ENCODE results near the gene CDKAL1. TPM values are rescaled to one million over a fixed set of nuclear protein-coding genes. Genes with fewer than 3 reads are reported as not detected.
A peak's percentile ranks its signal among the peaks of the same experiment; 100 is the strongest.

The CDKAL1 gene
- total RNA-seq, 1 experiment from 2014 or later: 20.6 TPM

GRCh38 chr6:20826378-20826777 is 292.1 kb downstream of the CDKAL1 start:
- Mint-ChIP-seq H3K9me3 (no peaks in the 10 kb centered on the region), H3K4me1 (peaks cover 3% of the 10 kb centered on the region), H3K27me3 (ENCODE audit: low read depth) (no peaks in the 10 kb centered on the region), H3K27ac (peak overlapping the region; percentile 13), H3K4me3 (no peak overlapping the region), H3K36me3 (0 out of 2 replicates have a peak, but pooled peaks cover 3% of the 10 kb centered on the region)
- ChIA-PET POLR2A (no interaction called here), CTCF (no interaction called here)
- ATAC-seq (no peak), DNase-seq (ENCODE audit: low spot score) (no peak)
- TF ChIP-seq JUN (CRISPR knock-in tag; IDR thresholded peaks at IDR 0.05): no peak
- no peak for TF ChIP-seq PRRX2 (CRISPR knock-in tag; IDR thresholded peaks at IDR 0.05)
- TF ChIP-seq ZSCAN18 (CRISPR knock-in tag; IDR thresholded peaks at IDR 0.05): no peak
- no peak for TF ChIP-seq ELF4 (CRISPR knock-in tag; IDR thresholded peaks at IDR 0.05; ENCODE audit: low read depth)
- TF ChIP-seq ZNF671 (CRISPR knock-in tag; IDR thresholded peaks at IDR 0.05): no peak
- TF ChIP-seq, protein P1, sequence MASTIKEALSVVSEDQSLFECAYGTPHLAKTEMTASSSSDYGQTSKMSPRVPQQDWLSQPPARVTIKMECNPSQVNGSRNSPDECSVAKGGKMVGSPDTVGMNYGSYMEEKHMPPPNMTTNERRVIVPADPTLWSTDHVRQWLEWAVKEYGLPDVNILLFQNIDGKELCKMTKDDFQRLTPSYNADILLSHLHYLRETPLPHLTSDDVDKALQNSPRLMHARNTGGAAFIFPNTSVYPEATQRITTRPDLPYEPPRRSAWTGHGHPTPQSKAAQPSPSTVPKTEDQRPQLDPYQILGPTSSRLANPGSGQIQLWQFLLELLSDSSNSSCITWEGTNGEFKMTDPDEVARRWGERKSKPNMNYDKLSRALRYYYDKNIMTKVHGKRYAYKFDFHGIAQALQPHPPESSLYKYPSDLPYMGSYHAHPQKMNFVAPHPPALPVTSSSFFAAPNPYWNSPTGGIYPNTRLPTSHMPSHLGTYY (CRISPR knock-in tag; IDR thresholded peaks at IDR 0.05): no peak

- TF ChIP-seq, protein P2, sequence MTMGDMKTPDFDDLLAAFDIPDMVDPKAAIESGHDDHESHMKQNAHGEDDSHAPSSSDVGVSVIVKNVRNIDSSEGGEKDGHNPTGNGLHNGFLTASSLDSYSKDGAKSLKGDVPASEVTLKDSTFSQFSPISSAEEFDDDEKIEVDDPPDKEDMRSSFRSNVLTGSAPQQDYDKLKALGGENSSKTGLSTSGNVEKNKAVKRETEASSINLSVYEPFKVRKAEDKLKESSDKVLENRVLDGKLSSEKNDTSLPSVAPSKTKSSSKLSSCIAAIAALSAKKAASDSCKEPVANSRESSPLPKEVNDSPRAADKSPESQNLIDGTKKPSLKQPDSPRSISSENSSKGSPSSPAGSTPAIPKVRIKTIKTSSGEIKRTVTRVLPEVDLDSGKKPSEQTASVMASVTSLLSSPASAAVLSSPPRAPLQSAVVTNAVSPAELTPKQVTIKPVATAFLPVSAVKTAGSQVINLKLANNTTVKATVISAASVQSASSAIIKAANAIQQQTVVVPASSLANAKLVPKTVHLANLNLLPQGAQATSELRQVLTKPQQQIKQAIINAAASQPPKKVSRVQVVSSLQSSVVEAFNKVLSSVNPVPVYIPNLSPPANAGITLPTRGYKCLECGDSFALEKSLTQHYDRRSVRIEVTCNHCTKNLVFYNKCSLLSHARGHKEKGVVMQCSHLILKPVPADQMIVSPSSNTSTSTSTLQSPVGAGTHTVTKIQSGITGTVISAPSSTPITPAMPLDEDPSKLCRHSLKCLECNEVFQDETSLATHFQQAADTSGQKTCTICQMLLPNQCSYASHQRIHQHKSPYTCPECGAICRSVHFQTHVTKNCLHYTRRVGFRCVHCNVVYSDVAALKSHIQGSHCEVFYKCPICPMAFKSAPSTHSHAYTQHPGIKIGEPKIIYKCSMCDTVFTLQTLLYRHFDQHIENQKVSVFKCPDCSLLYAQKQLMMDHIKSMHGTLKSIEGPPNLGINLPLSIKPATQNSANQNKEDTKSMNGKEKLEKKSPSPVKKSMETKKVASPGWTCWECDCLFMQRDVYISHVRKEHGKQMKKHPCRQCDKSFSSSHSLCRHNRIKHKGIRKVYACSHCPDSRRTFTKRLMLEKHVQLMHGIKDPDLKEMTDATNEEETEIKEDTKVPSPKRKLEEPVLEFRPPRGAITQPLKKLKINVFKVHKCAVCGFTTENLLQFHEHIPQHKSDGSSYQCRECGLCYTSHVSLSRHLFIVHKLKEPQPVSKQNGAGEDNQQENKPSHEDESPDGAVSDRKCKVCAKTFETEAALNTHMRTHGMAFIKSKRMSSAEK (CRISPR knock-in tag; IDR thresholded peaks at IDR 0.05; ENCODE audit: borderline replicate concordance): no peak
- no peak for TF ChIP-seq ZNF396 (CRISPR knock-in tag; IDR thresholded peaks at IDR 0.05; ENCODE audit: borderline replicate concordance)
- no peak for TF ChIP-seq SP1 (CRISPR knock-in tag; conservative IDR thresholded peaks at IDR 0.05)
- TF ChIP-seq E2F1 (CRISPR knock-in tag; IDR thresholded peaks at IDR 0.05): no peak
- TF ChIP-seq ZNF263 (CRISPR knock-in tag; IDR thresholded peaks at IDR 0.05; ENCODE audit: low read depth): no peak
- TF ChIP-seq OVOL2 (CRISPR knock-in tag; IDR thresholded peaks at IDR 0.05; ENCODE audit: borderline replicate concordance): no peak
- TF ChIP-seq, protein P3, sequence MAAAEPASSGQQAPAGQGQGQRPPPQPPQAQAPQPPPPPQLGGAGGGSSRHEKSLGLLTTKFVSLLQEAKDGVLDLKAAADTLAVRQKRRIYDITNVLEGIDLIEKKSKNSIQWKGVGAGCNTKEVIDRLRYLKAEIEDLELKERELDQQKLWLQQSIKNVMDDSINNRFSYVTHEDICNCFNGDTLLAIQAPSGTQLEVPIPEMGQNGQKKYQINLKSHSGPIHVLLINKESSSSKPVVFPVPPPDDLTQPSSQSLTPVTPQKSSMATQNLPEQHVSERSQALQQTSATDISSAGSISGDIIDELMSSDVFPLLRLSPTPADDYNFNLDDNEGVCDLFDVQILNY (CRISPR knock-in tag; IDR thresholded peaks at IDR 0.05): no peak
- no peak for TF ChIP-seq ELF4 (CRISPR knock-in tag; IDR thresholded peaks at IDR 0.05; ENCODE audit: low read depth)
- no peak for TF ChIP-seq MXD4 (CRISPR knock-in tag; IDR thresholded peaks at IDR 0.05; ENCODE audit: borderline replicate concordance)
- no peak for TF ChIP-seq TCF7 (CRISPR knock-in tag; IDR thresholded peaks at IDR 0.05; ENCODE audit: low read depth)
- TF ChIP-seq, protein P4, sequence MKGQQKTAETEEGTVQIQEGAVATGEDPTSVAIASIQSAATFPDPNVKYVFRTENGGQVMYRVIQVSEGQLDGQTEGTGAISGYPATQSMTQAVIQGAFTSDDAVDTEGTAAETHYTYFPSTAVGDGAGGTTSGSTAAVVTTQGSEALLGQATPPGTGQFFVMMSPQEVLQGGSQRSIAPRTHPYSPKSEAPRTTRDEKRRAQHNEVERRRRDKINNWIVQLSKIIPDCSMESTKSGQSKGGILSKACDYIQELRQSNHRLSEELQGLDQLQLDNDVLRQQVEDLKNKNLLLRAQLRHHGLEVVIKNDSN (CRISPR knock-in tag; IDR thresholded peaks at IDR 0.05): no peak
- no peak for TF ChIP-seq JUN (CRISPR knock-in tag; IDR thresholded peaks at IDR 0.05)
- no peak for TF ChIP-seq RELA (CRISPR knock-in tag; IDR thresholded peaks at IDR 0.05; ENCODE audit: borderline replicate concordance)
- TF ChIP-seq GABPB1 (CRISPR knock-in tag; IDR thresholded peaks at IDR 0.05): no peak
- TF ChIP-seq, protein P5, sequence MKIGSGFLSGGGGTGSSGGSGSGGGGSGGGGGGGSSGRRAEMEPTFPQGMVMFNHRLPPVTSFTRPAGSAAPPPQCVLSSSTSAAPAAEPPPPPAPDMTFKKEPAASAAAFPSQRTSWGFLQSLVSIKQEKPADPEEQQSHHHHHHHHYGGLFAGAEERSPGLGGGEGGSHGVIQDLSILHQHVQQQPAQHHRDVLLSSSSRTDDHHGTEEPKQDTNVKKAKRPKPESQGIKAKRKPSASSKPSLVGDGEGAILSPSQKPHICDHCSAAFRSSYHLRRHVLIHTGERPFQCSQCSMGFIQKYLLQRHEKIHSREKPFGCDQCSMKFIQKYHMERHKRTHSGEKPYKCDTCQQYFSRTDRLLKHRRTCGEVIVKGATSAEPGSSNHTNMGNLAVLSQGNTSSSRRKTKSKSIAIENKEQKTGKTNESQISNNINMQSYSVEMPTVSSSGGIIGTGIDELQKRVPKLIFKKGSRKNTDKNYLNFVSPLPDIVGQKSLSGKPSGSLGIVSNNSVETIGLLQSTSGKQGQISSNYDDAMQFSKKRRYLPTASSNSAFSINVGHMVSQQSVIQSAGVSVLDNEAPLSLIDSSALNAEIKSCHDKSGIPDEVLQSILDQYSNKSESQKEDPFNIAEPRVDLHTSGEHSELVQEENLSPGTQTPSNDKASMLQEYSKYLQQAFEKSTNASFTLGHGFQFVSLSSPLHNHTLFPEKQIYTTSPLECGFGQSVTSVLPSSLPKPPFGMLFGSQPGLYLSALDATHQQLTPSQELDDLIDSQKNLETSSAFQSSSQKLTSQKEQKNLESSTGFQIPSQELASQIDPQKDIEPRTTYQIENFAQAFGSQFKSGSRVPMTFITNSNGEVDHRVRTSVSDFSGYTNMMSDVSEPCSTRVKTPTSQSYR (CRISPR knock-in tag; IDR thresholded peaks at IDR 0.05): no peak
- CTCF ChIA-PET: no interaction called here
- Mint-ChIP-seq H3K27ac (0 out of 2 replicates have a peak overlapping the region, but pooled peaks have one; percentile 45), H3K4me1 (peaks cover 3% of the 10 kb centered on the region), H3K4me3 (no peak overlapping the region), H3K9me3 (no peaks in the 10 kb centered on the region), H3K36me3 (0 out of 2 replicates have a peak, but pooled peaks cover 3% of the 10 kb centered on the region), H3K27me3 (ENCODE audit: low read depth) (no peaks in the 10 kb centered on the region)
- DNase-seq (ENCODE audit: low spot score) (no peak), ATAC-seq (no peak)
- POLR2A ChIA-PET: no interaction called here
Observed at GRCh38 chr6:20827798-20828197, 293.5 kb downstream of the CDKAL1 start.
